ENCODE measurements around the gene REEP3. TPM values are rescaled to one million over a fixed set of nuclear protein-coding genes. Genes with fewer than 3 reads are reported as not detected.
"Not testable (repeated sequence)": the region's sequence is repeated elsewhere in the genome, so short reads cannot be mapped to it uniquely, and the experiment has no call there.

Gene REEP3
- total RNA-seq, 2 donors from 2014 or later: 30.7 to 33.0 TPM

DNA sequence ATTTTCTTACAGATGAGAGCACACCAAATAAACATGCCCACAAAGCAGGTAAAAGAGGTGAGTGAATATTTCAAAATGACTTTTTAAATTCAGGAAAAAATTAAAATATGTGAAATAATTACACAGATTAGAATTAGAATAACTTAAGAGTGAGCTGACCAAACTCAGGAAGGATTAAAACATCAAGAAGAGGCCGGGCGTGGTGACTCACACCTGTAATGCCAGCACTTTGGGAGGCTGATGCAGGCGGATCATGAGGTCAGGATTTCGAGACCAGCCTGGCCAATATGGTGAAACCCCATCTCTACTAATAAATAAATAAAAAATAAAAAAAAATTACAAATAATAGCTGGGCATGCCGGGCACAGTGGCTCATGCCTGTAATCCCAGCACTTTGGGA is 140.1 kb downstream of the REEP3 start:
- 89 to 100% methylated on average over 1 to 4 of the region's 5 CpGs for WGBS, 2 experiments (ENCODE audit: insufficient coverage in 1 of 2, insufficient read length in 1 of 2)
- H3K9me3 Mint-ChIP-seq: peaks cover 2% of the 10 kb centered on the region
- no peak overlapping the region for H3K27ac Mint-ChIP-seq

GRCh38 chr10:63664341-63664885 is 143.2 kb downstream of the REEP3 start:
- TF ChIP-seq CTCF (conservative IDR thresholded peaks at IDR 0.05): no peak
- WGBS, 2 experiments (ENCODE audit: insufficient coverage in 1 of 2, insufficient read length in 1 of 2): 98% methylated on average over 11 of the region's 13 CpGs; no CpG with 5 or more reads in 1 of the 2 experiments
- Mint-ChIP-seq H3K9me3 (peaks cover 2% of the 10 kb centered on the region), H3K4me1 (no peaks in the 10 kb centered on the region), H3K4me3 (no peak overlapping the region), H3K36me3 (ENCODE audit: low read depth) (no peaks in the 10 kb centered on the region), H3K27ac (no peak overlapping the region), H3K27me3 (ENCODE audit: insufficient read depth) (no peaks in the 10 kb centered on the region)
- no peak overlapping the region for H3K9ac ChIP-seq (ENCODE audit: extremely low read depth, low read length, poor library complexity, severe bottlenecking)
- H3K36me3 ChIP-seq (ENCODE audit: control insufficient read depth, insufficient read depth, low read length): no peaks in the 10 kb centered on the region
- H3K27ac ChIP-seq (ENCODE audit: low read depth, low read length): no peak overlapping the region
- DNase-seq: no peak
- H3K4me3 ChIP-seq (ENCODE audit: low read length): no peak overlapping the region
- H3K9me3 ChIP-seq (ENCODE audit: control insufficient read depth, low read length): no peaks in the 10 kb centered on the region
- H3K4me1 ChIP-seq (ENCODE audit: control insufficient read depth, insufficient read depth, low read length): no peaks in the 10 kb centered on the region
- H3K27me3 ChIP-seq (ENCODE audit: control insufficient read depth, insufficient read depth, low read length, poor library complexity, severe bottlenecking): no peaks in the 10 kb centered on the region

More for the DNA sequence above, 140.1 kb downstream of the REEP3 start:
- Mint-ChIP-seq H3K36me3 (ENCODE audit: low read depth) (no peaks in the 10 kb centered on the region), H3K4me1 (no peaks in the 10 kb centered on the region), H3K27me3 (ENCODE audit: insufficient read depth) (no peaks in the 10 kb centered on the region), H3K4me3 (no peak overlapping the region)
- Histone ChIP-seq H3K36me3 (ENCODE audit: control insufficient read depth, insufficient read depth, low read length) (no peaks in the 10 kb centered on the region), H3K27me3 (ENCODE audit: control insufficient read depth, insufficient read depth, low read length, poor library complexity, severe bottlenecking) (no peaks in the 10 kb centered on the region), H3K4me3 (ENCODE audit: low read length) (no peak overlapping the region), H3K4me1 (ENCODE audit: control insufficient read depth, insufficient read depth, low read length) (no peaks in the 10 kb centered on the region), H3K9ac (ENCODE audit: extremely low read depth, low read length, poor library complexity, severe bottlenecking) (no peak overlapping the region), H3K9me3 (ENCODE audit: control insufficient read depth, low read length) (no peaks in the 10 kb centered on the region), H3K27ac (ENCODE audit: low read depth, low read length) (no peak overlapping the region)
- DNase-seq: no peak
- TF ChIP-seq CTCF (conservative IDR thresholded peaks at IDR 0.05): no peak

GRCh38 chr10:63665006-63665580 is 143.9 kb downstream of the REEP3 start:
- not testable (repeated sequence) for H3K27ac ChIP-seq (ENCODE audit: low read depth, low read length); H3K4me1 Mint-ChIP-seq
- 88 to 93% methylated on average over 5 to 10 of the region's 10 CpGs for WGBS, 2 experiments (ENCODE audit: insufficient coverage in 1 of 2, insufficient read length in 1 of 2)

More at GRCh38 chr10:63665006-63665580, 143.9 kb downstream of the REEP3 start:
- H3K27me3 Mint-ChIP-seq (ENCODE audit: insufficient read depth); H3K36me3 Mint-ChIP-seq (ENCODE audit: low read depth); H3K4me3 ChIP-seq (ENCODE audit: low read length); H3K27me3 ChIP-seq (ENCODE audit: control insufficient read depth, insufficient read depth, low read length, poor library complexity, severe bottlenecking); H3K9me3 Mint-ChIP-seq; H3K27ac Mint-ChIP-seq; H3K9me3 ChIP-seq (ENCODE audit: control insufficient read depth, low read length); H3K9ac ChIP-seq (ENCODE audit: extremely low read depth, low read length, poor library complexity, severe bottlenecking); H3K36me3 ChIP-seq (ENCODE audit: control insufficient read depth, insufficient read depth, low read length); DNase-seq; H3K4me3 Mint-ChIP-seq; H3K4me1 ChIP-seq (ENCODE audit: control insufficient read depth, insufficient read depth, low read length): not testable (repeated sequence)
